Measurements from ENCODE around the gene PIM1. TPM values are rescaled to one million over a fixed set of nuclear protein-coding genes. Genes with fewer than 3 reads are reported as not detected.

The PIM1 gene
- total and polyA plus RNA-seq, 12 donors: 2.8 to 36.6 (median 19.3) TPM

- intact Hi-C loops (cut with DNase I): loop anchor here in 1 of 2 donors (10.0 kb wide), 1 partner anchor 69 kb away; no protein-coding TSS in a partner anchor
- no peak overlapping the region for H3K27ac ChIP-seq
- no peaks in the 10 kb centered on the region for H3K36me3 ChIP-seq (replicated peaks in 1 of 2)
- H3K27me3 ChIP-seq: no peaks in the 10 kb centered on the region
- DNase-seq: no peak
- WGBS, 4 donors: 89 to 99% (median 96%) methylated on average over 7 to 15 of the region's 15 CpGs
- no peak for TF ChIP-seq CTCF (IDR thresholded peaks at IDR 0.05)
- TF ChIP-seq POLR2A (IDR thresholded peaks at IDR 0.05): no peak
- H3K4me1 ChIP-seq (replicated peaks in 1 of 2): peaks cover 0 to 4% of the 10 kb centered on the region in 2 donors
- no peaks in the 10 kb centered on the region for H3K9me3 ChIP-seq (replicated peaks in 1 of 3)
- no peak overlapping the region for H3K4me3 ChIP-seq
Observed at GRCh38 chr6:37123957-37124729, 45.8 kb upstream of the PIM1 start.

GRCh38 chr6:37125774-37126492 is 44.0 kb upstream of the PIM1 start:
- no peaks in the 10 kb centered on the region for H3K9me3 ChIP-seq (replicated peaks in 1 of 3)
- H3K4me3 ChIP-seq: no peak overlapping the region
- H3K27ac ChIP-seq: no peak overlapping the region
- 30 to 52% (median 36%) methylated on average over 17 to 20 of the region's 20 CpGs for WGBS, 4 donors
- TF ChIP-seq POLR2A (IDR thresholded peaks at IDR 0.05): no peak
- no peak for TF ChIP-seq CTCF (IDR thresholded peaks at IDR 0.05)
- intact Hi-C loops (cut with DNase I): loop anchor here in 1 of 2 donors (10.0 kb wide), 1 partner anchor 71 kb away; no protein-coding TSS in a partner anchor
- DNase-seq: no peak
- H3K36me3 ChIP-seq (replicated peaks in 1 of 2): no peaks in the 10 kb centered on the region
- peaks cover 0 to 15% of the 10 kb centered on the region in 2 donors for H3K4me1 ChIP-seq (replicated peaks in 1 of 2)
- H3K27me3 ChIP-seq: no peaks in the 10 kb centered on the region

GRCh38 chr6:37126493-37126958 is 43.4 kb upstream of the PIM1 start:
- H3K36me3 ChIP-seq (replicated peaks in 1 of 2): no peaks in the 10 kb centered on the region
- H3K4me3 ChIP-seq: no peak overlapping the region
- no peaks in the 10 kb centered on the region for H3K9me3 ChIP-seq (replicated peaks in 1 of 3)
- no peak for DNase-seq
- H3K27ac ChIP-seq: no peak overlapping the region
- 54 to 67% (median 57%) methylated on average over 6 of the region's 6 CpGs for WGBS, 4 donors
- TF ChIP-seq POLR2A (IDR thresholded peaks at IDR 0.05) (no peak), CTCF (IDR thresholded peaks at IDR 0.05) (no peak)
- peaks cover 0 to 21% of the 10 kb centered on the region in 2 donors for H3K4me1 ChIP-seq (replicated peaks in 1 of 2)
- no peaks in the 10 kb centered on the region for H3K27me3 ChIP-seq
- intact Hi-C loops (cut with DNase I): loop anchor here in 1 of 2 donors (10.0 kb wide), 1 partner anchor 72 kb away; no protein-coding TSS in a partner anchor

- WGBS, 4 donors: 84 to 94% (median 91%) methylated on average over 1 of the region's 1 CpG
- no peaks in the 10 kb centered on the region for H3K36me3 ChIP-seq (replicated peaks in 1 of 2)
- no peak for DNase-seq
- peaks cover 0 to 26% of the 10 kb centered on the region in 2 donors for H3K4me1 ChIP-seq (replicated peaks in 1 of 2)
- no peaks in the 10 kb centered on the region for H3K9me3 ChIP-seq (replicated peaks in 1 of 3)
- no peak overlapping the region for H3K4me3 ChIP-seq
- no peak overlapping the region for H3K27ac ChIP-seq
- H3K27me3 ChIP-seq: no peaks in the 10 kb centered on the region
- intact Hi-C loops (cut with DNase I): loop anchor here in 1 of 2 donors (10.0 kb wide), 1 partner anchor 72 kb away; no protein-coding TSS in a partner anchor
- TF ChIP-seq CTCF (IDR thresholded peaks at IDR 0.05) (no peak), POLR2A (IDR thresholded peaks at IDR 0.05) (no peak)
Observed at GRCh38 chr6:37126961-37127616, 42.9 kb upstream of the PIM1 start.
